ENCODE measurements around the gene CFAP61. TPM values are rescaled to one million over a fixed set of nuclear protein-coding genes. Genes with fewer than 3 reads are reported as not detected.

CFAP61 gene
- total RNA-seq, 1 donor from 2014 or later: not detected

DNA sequence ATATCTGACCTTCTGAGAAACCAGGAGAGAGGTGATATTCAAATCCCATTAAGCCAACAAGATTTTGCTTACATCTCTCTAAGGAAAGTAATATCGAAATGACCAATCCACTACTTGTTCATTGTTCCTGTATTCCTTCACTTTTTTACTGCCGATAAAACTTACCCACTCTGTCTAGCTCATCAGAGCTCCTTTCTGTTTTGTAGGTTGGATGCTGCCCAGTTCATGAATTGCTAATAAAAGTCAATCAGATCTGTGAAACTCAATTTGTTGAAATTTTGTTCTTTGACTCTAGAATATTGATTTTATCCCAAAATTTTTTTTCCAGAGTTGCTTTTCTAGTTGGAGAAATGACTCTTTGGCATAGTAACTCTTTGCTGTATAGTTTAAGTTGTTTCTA, 166.7 kb downstream of the CFAP61 start:
- H3K27me3 Mint-ChIP-seq (ENCODE audit: low read depth, unreplicated experiment): no peaks in the 10 kb centered on the region
- Histone ChIP-seq H3K27me3 (ENCODE audit: insufficient read depth, low read length) (no peaks in the 10 kb centered on the region), H3K4me3 (ENCODE audit: insufficient read depth, low read depth, low read length) (no peak overlapping the region), H3K4me1 (ENCODE audit: insufficient read depth, low read length) (no peaks in the 10 kb centered on the region), H3K9ac (ENCODE audit: low read length) (no peak overlapping the region), H3K4me2 (ENCODE audit: low read length) (no peak overlapping the region), H3K79me2 (ENCODE audit: insufficient read depth, low read length) (no peaks in the 10 kb centered on the region), H4K20me1 (ENCODE audit: insufficient read depth, low read length) (no peaks in the 10 kb centered on the region), H3K27ac (ENCODE audit: low read depth, low read length) (no peak overlapping the region), H3K36me3 (ENCODE audit: insufficient read depth, low read length) (no peaks in the 10 kb centered on the region), H2AFZ (ENCODE audit: low read depth, low read length) (no peak overlapping the region), H3K9me3 (ENCODE audit: insufficient read depth, low read depth, low read length) (no peaks in the 10 kb centered on the region)
- H3K36me3 Mint-ChIP-seq (ENCODE audit: low read depth, unreplicated experiment): no peaks in the 10 kb centered on the region
- H3K4me1 Mint-ChIP-seq (ENCODE audit: low read depth, unreplicated experiment): peaks cover 3% of the 10 kb centered on the region
- no peak overlapping the region for H3K4me3 Mint-ChIP-seq (ENCODE audit: unreplicated experiment)
- FAIRE-seq: no peak
- no peak for TF ChIP-seq EZH2 (IDR thresholded peaks at IDR 0.05; ENCODE audit: insufficient read depth, low read length)
- TF ChIP-seq, protein P1, sequence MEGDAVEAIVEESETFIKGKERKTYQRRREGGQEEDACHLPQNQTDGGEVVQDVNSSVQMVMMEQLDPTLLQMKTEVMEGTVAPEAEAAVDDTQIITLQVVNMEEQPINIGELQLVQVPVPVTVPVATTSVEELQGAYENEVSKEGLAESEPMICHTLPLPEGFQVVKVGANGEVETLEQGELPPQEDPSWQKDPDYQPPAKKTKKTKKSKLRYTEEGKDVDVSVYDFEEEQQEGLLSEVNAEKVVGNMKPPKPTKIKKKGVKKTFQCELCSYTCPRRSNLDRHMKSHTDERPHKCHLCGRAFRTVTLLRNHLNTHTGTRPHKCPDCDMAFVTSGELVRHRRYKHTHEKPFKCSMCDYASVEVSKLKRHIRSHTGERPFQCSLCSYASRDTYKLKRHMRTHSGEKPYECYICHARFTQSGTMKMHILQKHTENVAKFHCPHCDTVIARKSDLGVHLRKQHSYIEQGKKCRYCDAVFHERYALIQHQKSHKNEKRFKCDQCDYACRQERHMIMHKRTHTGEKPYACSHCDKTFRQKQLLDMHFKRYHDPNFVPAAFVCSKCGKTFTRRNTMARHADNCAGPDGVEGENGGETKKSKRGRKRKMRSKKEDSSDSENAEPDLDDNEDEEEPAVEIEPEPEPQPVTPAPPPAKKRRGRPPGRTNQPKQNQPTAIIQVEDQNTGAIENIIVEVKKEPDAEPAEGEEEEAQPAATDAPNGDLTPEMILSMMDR (IDR thresholded peaks at IDR 0.05; ENCODE audit: insufficient read depth, low read depth, low read length): no peak
- no peak for DNase-seq (ENCODE audit: low read depth)
- no peak overlapping the region for H3K27ac Mint-ChIP-seq (ENCODE audit: unreplicated experiment)
- H3K9me3 Mint-ChIP-seq (ENCODE audit: unreplicated experiment): peaks cover 7% of the 10 kb centered on the region

DNA sequence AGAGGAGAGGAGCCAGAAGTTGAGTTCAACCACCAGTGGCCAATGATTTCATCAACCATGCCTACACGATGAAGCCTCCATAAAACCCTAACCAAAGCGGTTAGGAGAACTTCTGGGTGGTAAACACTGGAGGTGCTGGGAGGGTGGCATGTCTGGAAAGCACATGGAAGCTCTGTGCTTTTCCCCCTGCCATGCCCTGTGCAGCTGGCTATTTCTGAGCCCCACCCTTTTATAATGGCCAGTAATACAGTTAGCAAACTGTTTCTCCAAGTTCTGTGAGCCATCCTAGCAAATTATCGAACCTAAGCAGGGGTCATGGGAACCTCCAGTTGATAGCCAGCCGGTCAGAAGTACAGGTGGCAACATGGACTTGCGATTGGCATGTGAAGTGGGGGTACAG, 167.8 kb downstream of the CFAP61 start:
- Histone ChIP-seq H4K20me1 (ENCODE audit: insufficient read depth, low read length) (no peaks in the 10 kb centered on the region), H3K27ac (ENCODE audit: low read depth, low read length) (no peak overlapping the region), H3K27me3 (ENCODE audit: insufficient read depth, low read length) (no peaks in the 10 kb centered on the region), H3K4me2 (ENCODE audit: low read length) (no peak overlapping the region), H3K9me3 (ENCODE audit: insufficient read depth, low read depth, low read length) (no peaks in the 10 kb centered on the region), H3K4me1 (ENCODE audit: insufficient read depth, low read length) (no peaks in the 10 kb centered on the region), H3K9ac (ENCODE audit: low read length) (no peak overlapping the region), H2AFZ (ENCODE audit: low read depth, low read length) (no peak overlapping the region), H3K79me2 (ENCODE audit: insufficient read depth, low read length) (no peaks in the 10 kb centered on the region), H3K36me3 (ENCODE audit: insufficient read depth, low read length) (no peaks in the 10 kb centered on the region), H3K4me3 (ENCODE audit: insufficient read depth, low read depth, low read length) (no peak overlapping the region)
- Mint-ChIP-seq H3K36me3 (ENCODE audit: low read depth, unreplicated experiment) (no peaks in the 10 kb centered on the region), H3K27me3 (ENCODE audit: low read depth, unreplicated experiment) (no peaks in the 10 kb centered on the region), H3K4me1 (ENCODE audit: low read depth, unreplicated experiment) (peaks cover 13% of the 10 kb centered on the region), H3K9me3 (ENCODE audit: unreplicated experiment) (peaks cover 7% of the 10 kb centered on the region), H3K27ac (ENCODE audit: unreplicated experiment) (no peak overlapping the region), H3K4me3 (ENCODE audit: unreplicated experiment) (no peak overlapping the region)
- TF ChIP-seq, protein P1 (IDR thresholded peaks at IDR 0.05; ENCODE audit: insufficient read depth, low read depth, low read length): no peak
- no peak for TF ChIP-seq EZH2 (IDR thresholded peaks at IDR 0.05; ENCODE audit: insufficient read depth, low read length)
- DNase-seq (ENCODE audit: low read depth) (no peak), FAIRE-seq (no peak)

- no peak for TF ChIP-seq EZH2 (IDR thresholded peaks at IDR 0.05; ENCODE audit: insufficient read depth, low read length)
- TF ChIP-seq, protein P1 (IDR thresholded peaks at IDR 0.05; ENCODE audit: insufficient read depth, low read depth, low read length): no peak
- Histone ChIP-seq H3K4me3 (ENCODE audit: insufficient read depth, low read depth, low read length) (no peak overlapping the region), H3K9me3 (ENCODE audit: insufficient read depth, low read depth, low read length) (peaks cover 5% of the 10 kb centered on the region), H3K79me2 (ENCODE audit: insufficient read depth, low read length) (no peaks in the 10 kb centered on the region), H3K27ac (ENCODE audit: low read depth, low read length) (no peak overlapping the region), H2AFZ (ENCODE audit: low read depth, low read length) (no peak overlapping the region), H3K27me3 (ENCODE audit: insufficient read depth, low read length) (no peaks in the 10 kb centered on the region), H3K36me3 (ENCODE audit: insufficient read depth, low read length) (no peaks in the 10 kb centered on the region), H3K4me1 (ENCODE audit: insufficient read depth, low read length) (no peaks in the 10 kb centered on the region), H4K20me1 (ENCODE audit: insufficient read depth, low read length) (no peaks in the 10 kb centered on the region), H3K9ac (ENCODE audit: low read length) (no peak overlapping the region), H3K4me2 (ENCODE audit: low read length) (no peak overlapping the region)
- DNase-seq (ENCODE audit: low read depth) (no peak), FAIRE-seq (no peak)
- Mint-ChIP-seq H3K27ac (ENCODE audit: unreplicated experiment) (peak overlapping the region; percentile 34), H3K4me3 (ENCODE audit: unreplicated experiment) (no peak overlapping the region), H3K4me1 (ENCODE audit: low read depth, unreplicated experiment) (peaks cover 13% of the 10 kb centered on the region), H3K36me3 (ENCODE audit: low read depth, unreplicated experiment) (no peaks in the 10 kb centered on the region), H3K9me3 (ENCODE audit: unreplicated experiment) (peaks cover 10% of the 10 kb centered on the region), H3K27me3 (ENCODE audit: low read depth, unreplicated experiment) (peaks cover 2% of the 10 kb centered on the region)
These were observed 171.6 kb downstream of the CFAP61 start for GRCh38 chr20:20223981-20224380.

Measured in astrocyte (in vitro differentiated cells and primary cell).